ENCODE measurements around the gene TMEM14A.

Gene TMEM14A

DNA sequence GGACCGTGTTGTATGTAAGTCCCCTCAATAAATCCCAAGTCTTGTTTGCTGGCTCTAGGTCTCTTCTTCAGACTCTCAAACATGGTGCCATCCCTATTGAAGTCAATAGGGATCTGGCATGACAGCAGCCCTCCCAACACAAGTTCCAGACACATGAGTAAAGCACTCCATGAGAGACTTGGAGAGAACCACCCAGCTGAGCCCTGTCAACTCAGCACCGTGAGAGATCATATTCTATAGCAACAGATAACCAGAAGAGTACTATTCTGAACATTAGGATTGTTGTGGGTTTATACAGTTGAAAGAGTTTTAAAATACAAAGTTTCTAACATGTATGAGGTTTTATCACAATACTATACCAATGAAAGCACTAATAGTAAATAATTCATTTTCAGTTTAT, 23.5 kb downstream of the TMEM14A start:
- Histone ChIP-seq H3K27ac (replicated peaks) (no peak overlapping the region), H3K4me3 (replicated peaks; ENCODE audit: insufficient read depth, low read length) (no peak overlapping the region), H3K27me3 (ENCODE audit: insufficient read depth, poor library complexity, severe bottlenecking) (peaks cover 24% of the 10 kb centered on the region)
- TF ChIP-seq GABPA (IDR thresholded peaks at IDR 0.05; ENCODE audit: low read depth), result no peak
- TF ChIP-seq POLR2AphosphoS5 (IDR thresholded peaks at IDR 0.05; ENCODE audit: low read depth), result no peak
- TF ChIP-seq SPI1 (IDR thresholded peaks at IDR 0.05; ENCODE audit: borderline replicate concordance, low read depth), result no peak
- TF ChIP-seq, protein P1, sequence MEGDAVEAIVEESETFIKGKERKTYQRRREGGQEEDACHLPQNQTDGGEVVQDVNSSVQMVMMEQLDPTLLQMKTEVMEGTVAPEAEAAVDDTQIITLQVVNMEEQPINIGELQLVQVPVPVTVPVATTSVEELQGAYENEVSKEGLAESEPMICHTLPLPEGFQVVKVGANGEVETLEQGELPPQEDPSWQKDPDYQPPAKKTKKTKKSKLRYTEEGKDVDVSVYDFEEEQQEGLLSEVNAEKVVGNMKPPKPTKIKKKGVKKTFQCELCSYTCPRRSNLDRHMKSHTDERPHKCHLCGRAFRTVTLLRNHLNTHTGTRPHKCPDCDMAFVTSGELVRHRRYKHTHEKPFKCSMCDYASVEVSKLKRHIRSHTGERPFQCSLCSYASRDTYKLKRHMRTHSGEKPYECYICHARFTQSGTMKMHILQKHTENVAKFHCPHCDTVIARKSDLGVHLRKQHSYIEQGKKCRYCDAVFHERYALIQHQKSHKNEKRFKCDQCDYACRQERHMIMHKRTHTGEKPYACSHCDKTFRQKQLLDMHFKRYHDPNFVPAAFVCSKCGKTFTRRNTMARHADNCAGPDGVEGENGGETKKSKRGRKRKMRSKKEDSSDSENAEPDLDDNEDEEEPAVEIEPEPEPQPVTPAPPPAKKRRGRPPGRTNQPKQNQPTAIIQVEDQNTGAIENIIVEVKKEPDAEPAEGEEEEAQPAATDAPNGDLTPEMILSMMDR (IDR thresholded peaks at IDR 0.05; ENCODE audit: insufficient read depth, low read length), result no peak
- TF ChIP-seq, protein P2, sequence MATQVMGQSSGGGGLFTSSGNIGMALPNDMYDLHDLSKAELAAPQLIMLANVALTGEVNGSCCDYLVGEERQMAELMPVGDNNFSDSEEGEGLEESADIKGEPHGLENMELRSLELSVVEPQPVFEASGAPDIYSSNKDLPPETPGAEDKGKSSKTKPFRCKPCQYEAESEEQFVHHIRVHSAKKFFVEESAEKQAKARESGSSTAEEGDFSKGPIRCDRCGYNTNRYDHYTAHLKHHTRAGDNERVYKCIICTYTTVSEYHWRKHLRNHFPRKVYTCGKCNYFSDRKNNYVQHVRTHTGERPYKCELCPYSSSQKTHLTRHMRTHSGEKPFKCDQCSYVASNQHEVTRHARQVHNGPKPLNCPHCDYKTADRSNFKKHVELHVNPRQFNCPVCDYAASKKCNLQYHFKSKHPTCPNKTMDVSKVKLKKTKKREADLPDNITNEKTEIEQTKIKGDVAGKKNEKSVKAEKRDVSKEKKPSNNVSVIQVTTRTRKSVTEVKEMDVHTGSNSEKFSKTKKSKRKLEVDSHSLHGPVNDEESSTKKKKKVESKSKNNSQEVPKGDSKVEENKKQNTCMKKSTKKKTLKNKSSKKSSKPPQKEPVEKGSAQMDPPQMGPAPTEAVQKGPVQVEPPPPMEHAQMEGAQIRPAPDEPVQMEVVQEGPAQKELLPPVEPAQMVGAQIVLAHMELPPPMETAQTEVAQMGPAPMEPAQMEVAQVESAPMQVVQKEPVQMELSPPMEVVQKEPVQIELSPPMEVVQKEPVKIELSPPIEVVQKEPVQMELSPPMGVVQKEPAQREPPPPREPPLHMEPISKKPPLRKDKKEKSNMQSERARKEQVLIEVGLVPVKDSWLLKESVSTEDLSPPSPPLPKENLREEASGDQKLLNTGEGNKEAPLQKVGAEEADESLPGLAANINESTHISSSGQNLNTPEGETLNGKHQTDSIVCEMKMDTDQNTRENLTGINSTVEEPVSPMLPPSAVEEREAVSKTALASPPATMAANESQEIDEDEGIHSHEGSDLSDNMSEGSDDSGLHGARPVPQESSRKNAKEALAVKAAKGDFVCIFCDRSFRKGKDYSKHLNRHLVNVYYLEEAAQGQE (IDR thresholded peaks at IDR 0.05; ENCODE audit: insufficient replicate concordance, low read depth), result no peak
- no peak for DNase-seq (ENCODE audit: low read depth in 1 of 2, low spot score in 1 of 2)

DNA sequence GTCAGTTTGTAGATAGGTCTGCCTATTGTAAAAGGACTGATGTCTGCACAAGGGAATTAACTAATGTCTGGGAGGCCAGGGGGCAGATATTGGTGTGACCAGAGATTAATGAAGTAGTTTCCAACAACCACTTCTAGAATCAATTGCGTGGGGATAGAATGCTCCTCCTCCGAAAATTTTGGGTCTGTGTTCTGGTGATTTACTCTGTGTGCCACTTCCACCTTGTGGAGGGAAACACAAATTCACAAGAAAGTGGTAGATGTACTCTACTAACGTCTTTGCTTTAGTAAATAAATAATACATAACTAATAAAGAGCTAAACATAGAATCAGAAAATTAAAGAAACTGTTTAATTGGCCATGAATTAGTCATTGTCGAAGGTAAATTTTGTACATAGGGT, 25.5 kb downstream of the TMEM14A start:
- no peak for DNase-seq (ENCODE audit: low read depth in 1 of 2, low spot score in 1 of 2)
- H3K27me3 ChIP-seq (ENCODE audit: insufficient read depth, poor library complexity, severe bottlenecking), result peaks cover 24% of the 10 kb centered on the region
- no peak overlapping the region for H3K27ac ChIP-seq (replicated peaks)
- H3K4me3 ChIP-seq (replicated peaks; ENCODE audit: insufficient read depth, low read length), result no peak overlapping the region
- TF ChIP-seq, protein P2 (IDR thresholded peaks at IDR 0.05; ENCODE audit: insufficient replicate concordance, low read depth), result no peak
- TF ChIP-seq SPI1 (IDR thresholded peaks at IDR 0.05; ENCODE audit: borderline replicate concordance, low read depth), result no peak
- TF ChIP-seq, protein P1 (IDR thresholded peaks at IDR 0.05; ENCODE audit: insufficient read depth, low read length), result no peak
- TF ChIP-seq POLR2AphosphoS5 (IDR thresholded peaks at IDR 0.05; ENCODE audit: low read depth), result no peak
- TF ChIP-seq GABPA (IDR thresholded peaks at IDR 0.05; ENCODE audit: low read depth), result no peak

DNA sequence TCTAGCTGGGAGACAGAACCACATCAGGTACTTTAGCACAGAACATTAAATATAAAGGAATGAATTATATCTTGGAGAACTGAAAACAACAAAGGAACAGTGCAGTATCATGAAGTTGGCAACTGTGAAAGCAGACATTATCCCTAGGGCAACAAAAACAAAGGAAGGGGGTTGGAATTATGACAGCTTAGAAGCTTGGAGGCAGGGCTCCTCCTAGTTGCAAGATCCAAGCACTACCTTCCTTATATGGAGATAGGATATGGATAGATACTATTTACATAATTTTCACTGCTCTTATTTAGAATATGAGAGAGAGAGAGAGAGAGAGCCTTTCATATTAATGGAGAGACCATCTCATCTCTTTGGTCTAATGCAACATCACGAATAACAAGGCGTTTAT, 27.0 kb downstream of the TMEM14A start:
- no peak overlapping the region for H3K4me3 ChIP-seq (replicated peaks; ENCODE audit: insufficient read depth, low read length)
- H3K27ac ChIP-seq (replicated peaks), result no peak overlapping the region
- peaks cover 21% of the 10 kb centered on the region for H3K27me3 ChIP-seq (ENCODE audit: insufficient read depth, poor library complexity, severe bottlenecking)
- TF ChIP-seq, protein P1 (IDR thresholded peaks at IDR 0.05; ENCODE audit: insufficient read depth, low read length), result no peak
- TF ChIP-seq POLR2AphosphoS5 (IDR thresholded peaks at IDR 0.05; ENCODE audit: low read depth) (no peak), SPI1 (IDR thresholded peaks at IDR 0.05; ENCODE audit: borderline replicate concordance, low read depth) (no peak), GABPA (IDR thresholded peaks at IDR 0.05; ENCODE audit: low read depth) (no peak)
- TF ChIP-seq, protein P2 (IDR thresholded peaks at IDR 0.05; ENCODE audit: insufficient replicate concordance, low read depth), result no peak
- DNase-seq (ENCODE audit: low read depth in 1 of 2, low spot score in 1 of 2), result no peak

Measured in HL-60 (cell line).